GM23338 (cell line): ENCODE measurements around the gene CERS5. TPM values are rescaled to one million over a fixed set of nuclear protein-coding genes. Genes with fewer than 3 reads are reported as not detected.

Experiments
- ATAC-seq: fragments of 200-7000 bp; cut with Tn5 transposase; 3 replicates; pipeline ENCODE4 v1.9.1; 2020
- DNase-seq: peaks from one replicate; pipeline ENCODE4 v3.0.0-alpha.2; 2015; ENCODE audit warnings: low spot score
- H2AFZ ChIP-seq: fragments of 200-600 bp; sonication (generic); 2 replicates; pipeline ENCODE4 v1.8.0; 2016; ENCODE audit warnings: antibody characterized with exemption, mild to moderate bottlenecking, moderate library complexity
- H3F3A ChIP-seq: fragments of 200-600 bp; sonication (generic); replicated peaks from 2 replicates; pipeline ENCODE4 v1.8.0; 2017; ENCODE audit warnings: antibody characterized with exemption, mixed run types, low read depth
- H3K27ac ChIP-seq: fragments of 200-600 bp; sonication (generic); 2 replicates; pipeline ENCODE4 v1.6.1; 2016; ENCODE audit warnings: low read depth
- H3K27me3 ChIP-seq: fragments of 200-600 bp; sonication (generic); 2 replicates; pipeline ENCODE4 v1.8.0; 2016; ENCODE audit warnings: mild to moderate bottlenecking, mixed run types, moderate library complexity; ENCODE audit not compliant: insufficient read depth
- H3K36me3 ChIP-seq: fragments of 200-600 bp; sonication (generic); 2 replicates; pipeline ENCODE4 v1.8.0; 2016; ENCODE audit warnings: mild to moderate bottlenecking; ENCODE audit not compliant: insufficient read depth
- H3K4me1 ChIP-seq: fragments of 200-600 bp; sonication (generic); 2 replicates; pipeline ENCODE4 v1.8.0; 2016; ENCODE audit warnings: mild to moderate bottlenecking, moderate library complexity; ENCODE audit not compliant: insufficient read depth
- H3K4me2 ChIP-seq: fragments of 200-600 bp; sonication (generic); 2 replicates; pipeline ENCODE4 v1.7.1; 2017; ENCODE audit warnings: mixed run types
- H3K4me3 ChIP-seq: fragments of 200-600 bp; sonication (generic); 2 replicates; pipeline ENCODE4 v1.6.1; 2016; ENCODE audit warnings: mixed run types
- H3K79me2 ChIP-seq: fragments of 200-600 bp; sonication (generic); replicated peaks from 2 replicates; pipeline ENCODE4 v1.8.0; 2017; ENCODE audit warnings: mild to moderate bottlenecking; ENCODE audit not compliant: insufficient read depth
- H3K9me2 ChIP-seq: fragments of 200-600 bp; sonication (generic); 2 replicates; pipeline ENCODE4 v1.8.0; 2017; ENCODE audit not compliant: insufficient read depth
- H4K20me1 ChIP-seq: fragments of 200-600 bp; sonication (generic); replicated peaks from 2 replicates; pipeline ENCODE4 v1.8.0; 2017; ENCODE audit warnings: mild to moderate bottlenecking; ENCODE audit not compliant: insufficient read depth
- H3K27ac Mint-ChIP-seq: 2 replicates; pipeline ENCODE4 v1.8.0; 2020; ENCODE audit warnings: inconsistent platforms, mild to moderate bottlenecking, moderate library complexity, mixed read lengths
- H3K27me3 Mint-ChIP-seq: 3 replicates; pipeline ENCODE4 v1.8.0; 2022; ENCODE audit warnings: low read depth, mild to moderate bottlenecking, moderate library complexity, mixed read lengths, inconsistent platforms; ENCODE audit not compliant: insufficient read depth, poor library complexity
- H3K36me3 Mint-ChIP-seq: 3 replicates; pipeline ENCODE4 v1.8.0; 2021; ENCODE audit warnings: low read depth, mild to moderate bottlenecking, inconsistent platforms, moderate library complexity, mixed read lengths
- H3K4me1 Mint-ChIP-seq: 3 replicates; pipeline ENCODE4 v1.8.0; 2020; ENCODE audit warnings: mild to moderate bottlenecking, inconsistent platforms, mixed read lengths
- H3K4me3 Mint-ChIP-seq: 3 replicates; pipeline ENCODE4 v1.8.0; 2021; ENCODE audit warnings: moderate library complexity, mild to moderate bottlenecking, inconsistent platforms, mixed read lengths
- H3K9me3 Mint-ChIP-seq: 3 replicates; pipeline ENCODE4 v1.8.0; 2020; ENCODE audit warnings: moderate library complexity, mild to moderate bottlenecking, inconsistent platforms, mixed read lengths
- CREB1 ChIP-seq: fragments of 250-450 bp; sonication (Bioruptor Pico); IDR thresholded peaks from 2 replicates; pipeline ENCODE4 v1.5.0; 2020; ENCODE audit warnings: low read depth, mild to moderate bottlenecking, moderate library complexity
- EZH2 ChIP-seq: fragments of 200-600 bp; sonication (generic); IDR thresholded peaks from one replicate; pipeline ENCODE4 v1.8.0; 2017; ENCODE audit warnings: antibody characterized with exemption, mild to moderate bottlenecking, low read depth; ENCODE audit not compliant: unreplicated experiment
- EZH2phosphoT487 ChIP-seq: fragments of 200-600 bp; sonication (generic); IDR thresholded peaks from one replicate; pipeline ENCODE4 v1.8.1; 2018; ENCODE audit warnings: antibody characterized with exemption; ENCODE audit not compliant: unreplicated experiment
- JUNB ChIP-seq: IDR thresholded peaks from one replicate; pipeline ENCODE4 v1.6.1; 2016; ENCODE audit warnings: antibody characterized with exemption; ENCODE audit not compliant: unreplicated experiment
- NANOG ChIP-seq: IDR thresholded peaks from 2 replicates; pipeline ENCODE4 v1.6.1; 2016; ENCODE audit warnings: antibody characterized with exemption, borderline replicate concordance
- POLR2AphosphoS5 ChIP-seq: IDR thresholded peaks from 2 replicates; pipeline ENCODE4 v1.6.1; 2016; ENCODE audit warnings: antibody characterized with exemption, low read depth
- STAT1 ChIP-seq: IDR thresholded peaks from one replicate; pipeline ENCODE4 v1.6.1; 2016; ENCODE audit warnings: antibody characterized with exemption; ENCODE audit not compliant: unreplicated experiment
- ZNF114 ChIP-seq: fragments of 250-450 bp; sonication (Bioruptor Pico); IDR thresholded peaks from 2 replicates; pipeline ENCODE4 v1.5.0; 2020; ENCODE audit warnings: mild to moderate bottlenecking, moderate library complexity
- ZNF331 ChIP-seq: fragments of 250-450 bp; sonication (Bioruptor Pico); IDR thresholded peaks from 2 replicates; pipeline ENCODE4 v1.5.0; 2020; ENCODE audit warnings: low read depth, mild to moderate bottlenecking, moderate library complexity
- polyA plus RNA-seq: library from polyadenylated mRNA; unstranded; fragments of >200 nt; fragmentation: Nextera tagmentation; extraction: Ambion mirVana; gene quantifications from 2 replicates; pipeline ENCODE4 v1.2.1, GENCODE V29; 2016
- total RNA-seq: library from RNA; depleted of rRNA; stranded (reverse); fragments of >200 nt; shearing (Covaris generic); gene quantifications from 2 replicates; pipeline ENCODE4 v1.2.3, GENCODE V29; 2014
- TF ChIP-seq, protein P1 (sequence below): fragments of 250-450 bp; sonication (Bioruptor Pico); IDR thresholded peaks from 2 replicates; pipeline ENCODE4 v1.5.0; 2020; ENCODE audit warnings: mild to moderate bottlenecking, moderate library complexity
- TF ChIP-seq, protein P2 (sequence below): IDR thresholded peaks from one replicate; pipeline ENCODE4 v1.6.1; 2018; ENCODE audit warnings: antibody characterized with exemption; ENCODE audit not compliant: unreplicated experiment
- TF ChIP-seq, protein P3 (sequence below), 2 experiments: fragments of 200-600 bp in 1 of 2; sonication (generic) in 1 of 2; conservative IDR thresholded peaks; 2 replicates each; pipeline versions ENCODE4 v1.5.1 to v1.6.1; 2016 to 2017; ENCODE audit warnings: antibody characterized with exemption in 2 of 2, low read depth in 2 of 2, mild to moderate bottlenecking in 2 of 2, moderate library complexity in 1 of 2
- TF ChIP-seq, protein P4 (sequence below): IDR thresholded peaks from 2 replicates; pipeline ENCODE4 v1.6.1; 2016; ENCODE audit warnings: antibody characterized with exemption

CERS5 gene
- total and polyA plus RNA-seq, 2 experiments from 2014 or later, result 42.7 to 56.5 TPM

DNA sequence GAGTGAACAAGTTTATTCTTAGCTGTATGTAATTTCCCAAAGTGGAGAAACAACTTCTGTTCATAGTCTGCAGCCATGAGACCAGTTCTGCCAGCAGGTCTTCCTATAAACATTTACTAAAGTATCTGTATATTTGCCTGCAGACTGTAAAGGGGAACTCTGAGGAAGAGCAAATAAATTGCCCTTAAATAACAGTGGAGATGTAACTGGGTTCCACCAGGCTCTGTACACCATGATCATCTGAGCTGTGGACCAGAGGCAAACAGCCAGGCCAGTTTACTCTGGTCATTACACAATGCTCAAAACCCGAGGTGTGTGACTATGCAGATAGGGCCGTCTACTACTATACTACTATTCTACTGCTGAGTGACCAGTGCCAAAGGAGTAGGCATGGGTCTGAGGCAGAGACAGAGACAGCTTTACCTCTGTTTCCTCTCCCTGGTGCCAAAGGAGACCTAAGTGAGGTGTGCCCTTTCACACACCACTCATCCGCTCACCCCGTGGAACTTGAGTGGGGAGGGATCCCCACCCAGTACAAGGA lies 21.1 kb upstream of the CERS5 start:
- no peak overlapping the region for H3K27ac ChIP-seq
- DNase-seq (no peak), ATAC-seq (no peak)
- H4K20me1 ChIP-seq, result no peaks in the 10 kb centered on the region
- no peaks in the 10 kb centered on the region for H3K9me3 Mint-ChIP-seq
- no peaks in the 10 kb centered on the region for H3K9me2 ChIP-seq
- H3K36me3 Mint-ChIP-seq, result peaks cover 19% of the 10 kb centered on the region; the same call in 2 of the 3 replicates
- no peaks in the 10 kb centered on the region for H3K4me1 ChIP-seq
- H3F3A ChIP-seq, result no peaks in the 10 kb centered on the region
- TF ChIP-seq JUNB, result no peak
- no peak for TF ChIP-seq POLR2AphosphoS5
- TF ChIP-seq STAT1, result no peak
- TF ChIP-seq NANOG, result no peak
- TF ChIP-seq, protein P1, sequence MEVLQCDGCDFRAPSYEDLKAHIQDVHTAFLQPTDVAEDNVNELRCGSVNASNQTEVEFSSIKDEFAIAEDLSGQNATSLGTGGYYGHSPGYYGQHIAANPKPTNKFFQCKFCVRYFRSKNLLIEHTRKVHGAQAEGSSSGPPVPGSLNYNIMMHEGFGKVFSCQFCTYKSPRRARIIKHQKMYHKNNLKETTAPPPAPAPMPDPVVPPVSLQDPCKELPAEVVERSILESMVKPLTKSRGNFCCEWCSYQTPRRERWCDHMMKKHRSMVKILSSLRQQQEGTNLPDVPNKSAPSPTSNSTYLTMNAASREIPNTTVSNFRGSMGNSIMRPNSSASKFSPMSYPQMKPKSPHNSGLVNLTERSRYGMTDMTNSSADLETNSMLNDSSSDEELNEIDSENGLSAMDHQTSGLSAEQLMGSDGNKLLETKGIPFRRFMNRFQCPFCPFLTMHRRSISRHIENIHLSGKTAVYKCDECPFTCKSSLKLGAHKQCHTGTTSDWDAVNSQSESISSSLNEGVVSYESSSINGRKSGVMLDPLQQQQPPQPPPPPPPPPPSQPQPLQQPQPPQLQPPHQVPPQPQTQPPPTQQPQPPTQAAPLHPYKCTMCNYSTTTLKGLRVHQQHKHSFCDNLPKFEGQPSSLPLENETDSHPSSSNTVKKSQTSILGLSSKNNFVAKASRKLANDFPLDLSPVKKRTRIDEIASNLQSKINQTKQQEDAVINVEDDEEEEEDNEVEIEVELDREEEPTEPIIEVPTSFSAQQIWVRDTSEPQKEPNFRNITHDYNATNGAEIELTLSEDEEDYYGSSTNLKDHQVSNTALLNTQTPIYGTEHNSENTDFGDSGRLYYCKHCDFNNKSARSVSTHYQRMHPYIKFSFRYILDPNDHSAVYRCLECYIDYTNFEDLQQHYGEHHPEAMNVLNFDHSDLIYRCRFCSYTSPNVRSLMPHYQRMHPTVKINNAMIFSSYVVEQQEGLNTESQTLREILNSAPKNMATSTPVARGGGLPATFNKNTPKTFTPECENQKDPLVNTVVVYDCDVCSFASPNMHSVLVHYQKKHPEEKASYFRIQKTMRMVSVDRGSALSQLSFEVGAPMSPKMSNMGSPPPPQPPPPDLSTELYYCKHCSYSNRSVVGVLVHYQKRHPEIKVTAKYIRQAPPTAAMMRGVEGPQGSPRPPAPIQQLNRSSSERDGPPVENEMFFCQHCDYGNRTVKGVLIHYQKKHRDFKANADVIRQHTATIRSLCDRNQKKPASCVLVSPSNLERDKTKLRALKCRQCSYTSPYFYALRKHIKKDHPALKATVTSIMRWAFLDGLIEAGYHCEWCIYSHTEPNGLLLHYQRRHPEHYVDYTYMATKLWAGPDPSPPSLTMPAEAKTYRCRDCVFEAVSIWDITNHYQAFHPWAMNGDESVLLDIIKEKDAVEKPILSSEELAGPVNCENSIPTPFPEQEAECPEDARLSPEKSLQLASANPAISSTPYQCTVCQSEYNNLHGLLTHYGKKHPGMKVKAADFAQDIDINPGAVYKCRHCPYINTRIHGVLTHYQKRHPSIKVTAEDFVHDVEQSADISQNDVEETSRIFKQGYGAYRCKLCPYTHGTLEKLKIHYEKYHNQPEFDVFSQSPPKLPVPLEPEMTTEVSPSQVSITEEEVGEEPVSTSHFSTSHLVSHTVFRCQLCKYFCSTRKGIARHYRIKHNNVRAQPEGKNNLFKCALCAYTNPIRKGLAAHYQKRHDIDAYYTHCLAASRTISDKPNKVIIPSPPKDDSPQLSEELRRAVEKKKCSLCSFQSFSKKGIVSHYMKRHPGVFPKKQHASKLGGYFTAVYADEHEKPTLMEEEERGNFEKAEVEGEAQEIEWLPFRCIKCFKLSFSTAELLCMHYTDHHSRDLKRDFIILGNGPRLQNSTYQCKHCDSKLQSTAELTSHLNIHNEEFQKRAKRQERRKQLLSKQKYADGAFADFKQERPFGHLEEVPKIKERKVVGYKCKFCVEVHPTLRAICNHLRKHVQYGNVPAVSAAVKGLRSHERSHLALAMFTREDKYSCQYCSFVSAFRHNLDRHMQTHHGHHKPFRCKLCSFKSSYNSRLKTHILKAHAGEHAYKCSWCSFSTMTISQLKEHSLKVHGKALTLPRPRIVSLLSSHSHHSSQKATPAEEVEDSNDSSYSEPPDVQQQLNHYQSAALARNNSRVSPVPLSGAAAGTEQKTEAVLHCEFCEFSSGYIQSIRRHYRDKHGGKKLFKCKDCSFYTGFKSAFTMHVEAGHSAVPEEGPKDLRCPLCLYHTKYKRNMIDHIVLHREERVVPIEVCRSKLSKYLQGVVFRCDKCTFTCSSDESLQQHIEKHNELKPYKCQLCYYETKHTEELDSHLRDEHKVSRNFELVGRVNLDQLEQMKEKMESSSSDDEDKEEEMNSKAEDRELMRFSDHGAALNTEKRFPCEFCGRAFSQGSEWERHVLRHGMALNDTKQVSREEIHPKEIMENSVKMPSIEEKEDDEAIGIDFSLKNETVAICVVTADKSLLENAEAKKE, result no peak
- TF ChIP-seq EZH2, result no peak
- TF ChIP-seq, protein P2, sequence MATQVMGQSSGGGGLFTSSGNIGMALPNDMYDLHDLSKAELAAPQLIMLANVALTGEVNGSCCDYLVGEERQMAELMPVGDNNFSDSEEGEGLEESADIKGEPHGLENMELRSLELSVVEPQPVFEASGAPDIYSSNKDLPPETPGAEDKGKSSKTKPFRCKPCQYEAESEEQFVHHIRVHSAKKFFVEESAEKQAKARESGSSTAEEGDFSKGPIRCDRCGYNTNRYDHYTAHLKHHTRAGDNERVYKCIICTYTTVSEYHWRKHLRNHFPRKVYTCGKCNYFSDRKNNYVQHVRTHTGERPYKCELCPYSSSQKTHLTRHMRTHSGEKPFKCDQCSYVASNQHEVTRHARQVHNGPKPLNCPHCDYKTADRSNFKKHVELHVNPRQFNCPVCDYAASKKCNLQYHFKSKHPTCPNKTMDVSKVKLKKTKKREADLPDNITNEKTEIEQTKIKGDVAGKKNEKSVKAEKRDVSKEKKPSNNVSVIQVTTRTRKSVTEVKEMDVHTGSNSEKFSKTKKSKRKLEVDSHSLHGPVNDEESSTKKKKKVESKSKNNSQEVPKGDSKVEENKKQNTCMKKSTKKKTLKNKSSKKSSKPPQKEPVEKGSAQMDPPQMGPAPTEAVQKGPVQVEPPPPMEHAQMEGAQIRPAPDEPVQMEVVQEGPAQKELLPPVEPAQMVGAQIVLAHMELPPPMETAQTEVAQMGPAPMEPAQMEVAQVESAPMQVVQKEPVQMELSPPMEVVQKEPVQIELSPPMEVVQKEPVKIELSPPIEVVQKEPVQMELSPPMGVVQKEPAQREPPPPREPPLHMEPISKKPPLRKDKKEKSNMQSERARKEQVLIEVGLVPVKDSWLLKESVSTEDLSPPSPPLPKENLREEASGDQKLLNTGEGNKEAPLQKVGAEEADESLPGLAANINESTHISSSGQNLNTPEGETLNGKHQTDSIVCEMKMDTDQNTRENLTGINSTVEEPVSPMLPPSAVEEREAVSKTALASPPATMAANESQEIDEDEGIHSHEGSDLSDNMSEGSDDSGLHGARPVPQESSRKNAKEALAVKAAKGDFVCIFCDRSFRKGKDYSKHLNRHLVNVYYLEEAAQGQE, result no peak
- TF ChIP-seq, protein P3, sequence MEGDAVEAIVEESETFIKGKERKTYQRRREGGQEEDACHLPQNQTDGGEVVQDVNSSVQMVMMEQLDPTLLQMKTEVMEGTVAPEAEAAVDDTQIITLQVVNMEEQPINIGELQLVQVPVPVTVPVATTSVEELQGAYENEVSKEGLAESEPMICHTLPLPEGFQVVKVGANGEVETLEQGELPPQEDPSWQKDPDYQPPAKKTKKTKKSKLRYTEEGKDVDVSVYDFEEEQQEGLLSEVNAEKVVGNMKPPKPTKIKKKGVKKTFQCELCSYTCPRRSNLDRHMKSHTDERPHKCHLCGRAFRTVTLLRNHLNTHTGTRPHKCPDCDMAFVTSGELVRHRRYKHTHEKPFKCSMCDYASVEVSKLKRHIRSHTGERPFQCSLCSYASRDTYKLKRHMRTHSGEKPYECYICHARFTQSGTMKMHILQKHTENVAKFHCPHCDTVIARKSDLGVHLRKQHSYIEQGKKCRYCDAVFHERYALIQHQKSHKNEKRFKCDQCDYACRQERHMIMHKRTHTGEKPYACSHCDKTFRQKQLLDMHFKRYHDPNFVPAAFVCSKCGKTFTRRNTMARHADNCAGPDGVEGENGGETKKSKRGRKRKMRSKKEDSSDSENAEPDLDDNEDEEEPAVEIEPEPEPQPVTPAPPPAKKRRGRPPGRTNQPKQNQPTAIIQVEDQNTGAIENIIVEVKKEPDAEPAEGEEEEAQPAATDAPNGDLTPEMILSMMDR (conservative IDR thresholded peaks at IDR 0.05; ENCODE audit: low read depth in 2 of 2), result no peak
- no peak for TF ChIP-seq ZNF331 (CRISPR knock-in tag)
- no peak for TF ChIP-seq ZNF114 (CRISPR knock-in tag)
- TF ChIP-seq, protein P4, sequence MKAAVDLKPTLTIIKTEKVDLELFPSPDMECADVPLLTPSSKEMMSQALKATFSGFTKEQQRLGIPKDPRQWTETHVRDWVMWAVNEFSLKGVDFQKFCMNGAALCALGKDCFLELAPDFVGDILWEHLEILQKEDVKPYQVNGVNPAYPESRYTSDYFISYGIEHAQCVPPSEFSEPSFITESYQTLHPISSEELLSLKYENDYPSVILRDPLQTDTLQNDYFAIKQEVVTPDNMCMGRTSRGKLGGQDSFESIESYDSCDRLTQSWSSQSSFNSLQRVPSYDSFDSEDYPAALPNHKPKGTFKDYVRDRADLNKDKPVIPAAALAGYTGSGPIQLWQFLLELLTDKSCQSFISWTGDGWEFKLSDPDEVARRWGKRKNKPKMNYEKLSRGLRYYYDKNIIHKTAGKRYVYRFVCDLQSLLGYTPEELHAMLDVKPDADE, result no peak
- no peak for TF ChIP-seq CREB1 (CRISPR knock-in tag)
- TF ChIP-seq EZH2phosphoT487, result no peak
- no peaks in the 10 kb centered on the region for H3K27me3 ChIP-seq
- H3K4me2 ChIP-seq, result no peak overlapping the region
- H3K4me3 Mint-ChIP-seq, result no peak overlapping the region
- peaks cover 5% of the 10 kb centered on the region for H3K4me1 Mint-ChIP-seq
- no peak overlapping the region for H2AFZ ChIP-seq
- H3K27ac Mint-ChIP-seq, result no peak overlapping the region
- no peak overlapping the region for H3K4me3 ChIP-seq
- H3K36me3 ChIP-seq, result no peaks in the 10 kb centered on the region
- no peaks in the 10 kb centered on the region for H3K79me2 ChIP-seq
- H3K27me3 Mint-ChIP-seq, result no peaks in the 10 kb centered on the region
